HG03039 (cell line): Measurements from ENCODE around the gene ISG20L2.
A peak's percentile ranks its signal among the peaks of the same experiment; 100 is the strongest.

Experiments used
- ATAC-seq: cut with Tn5 transposase; IDR thresholded peaks from one replicate; pipeline ENCODE4 v1.9.1; 2021; ENCODE audit warnings: mild to moderate bottlenecking, moderate library complexity; ENCODE audit not compliant: unreplicated experiment

ISG20L2 gene

DNA sequence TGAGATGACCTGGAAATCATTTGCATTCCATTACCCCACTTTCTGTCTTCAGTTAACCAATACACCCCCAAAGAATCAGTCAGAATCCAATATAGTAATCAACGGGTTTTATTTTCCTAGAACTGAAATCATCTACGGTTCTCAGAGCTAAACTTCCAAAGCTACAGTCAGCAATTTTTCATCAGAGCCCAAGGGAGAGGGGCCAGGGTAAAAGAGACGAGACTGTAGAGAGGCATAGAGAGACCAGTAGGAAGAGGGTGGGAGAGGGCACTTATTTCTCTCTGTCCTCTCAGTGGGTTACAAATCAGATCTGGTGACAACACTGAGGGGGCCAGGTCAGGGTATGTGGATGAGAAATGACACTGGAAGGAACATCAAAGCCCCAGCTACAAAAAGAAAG is 13.5 kb upstream of the ISG20L2 start:
- ATAC-seq = no peak

DNA sequence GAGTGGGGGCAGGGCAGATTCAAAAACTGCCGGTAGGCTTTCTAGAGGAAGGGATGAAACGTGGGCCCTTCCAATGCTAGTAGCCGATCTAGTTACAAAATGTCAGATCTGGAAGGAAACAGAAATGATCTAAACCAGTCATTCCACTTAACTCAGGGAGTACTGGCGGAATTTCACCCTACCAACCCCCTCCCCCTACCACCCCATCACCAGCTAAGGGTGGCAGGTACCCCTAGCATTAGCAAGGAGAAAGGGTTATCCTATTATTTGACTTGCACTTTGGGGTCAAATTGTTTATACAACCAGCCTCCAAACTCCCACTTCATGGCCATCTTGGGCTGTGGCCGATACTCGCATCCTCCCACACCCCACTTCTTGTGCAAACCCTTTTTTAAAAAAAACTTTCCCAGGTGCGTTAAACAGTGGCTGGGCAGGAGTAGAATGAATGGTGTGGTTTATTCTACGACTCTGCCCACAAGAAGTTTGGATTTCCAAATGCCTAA is 13.0 kb upstream of the ISG20L2 start:
- ATAC-seq = no peak

DNA sequence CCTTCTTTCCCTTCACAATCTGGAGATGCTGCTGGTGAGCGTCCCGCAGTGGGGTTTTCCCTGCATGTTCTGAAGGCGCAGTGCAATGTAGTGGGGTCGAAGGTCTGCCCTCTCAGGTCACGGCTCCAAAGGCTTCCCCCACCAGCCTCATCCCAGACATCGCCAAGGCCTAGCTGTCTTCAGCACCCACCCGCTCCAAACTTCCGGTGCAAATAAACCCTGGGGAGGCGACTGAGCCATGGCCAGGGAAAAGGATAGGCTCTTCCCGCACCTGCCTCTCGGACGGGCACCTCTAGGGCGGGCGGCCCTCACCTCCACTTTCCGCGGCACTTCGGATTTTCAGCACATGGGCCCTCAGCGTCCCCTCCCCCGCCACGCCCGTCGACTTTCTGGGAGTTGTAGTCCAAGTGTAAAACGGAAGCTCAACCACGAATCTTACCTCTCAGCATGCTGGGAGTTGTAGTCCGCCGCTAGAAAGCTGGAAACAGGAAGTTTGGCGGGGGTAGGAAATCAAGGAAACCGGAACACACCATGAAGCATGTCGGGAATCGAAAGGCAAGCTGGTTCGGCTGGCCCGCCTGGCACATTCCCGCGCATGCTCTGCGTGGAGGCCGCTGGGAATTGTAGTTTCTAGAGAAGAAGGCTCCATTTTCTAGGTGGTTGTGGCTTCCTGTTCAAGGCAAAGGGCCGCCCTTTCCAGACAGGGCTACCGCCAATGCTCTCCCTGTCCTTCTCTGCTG is 12.3 kb upstream of the ISG20L2 start, which contains the start of gene MRPL24:
Gene MRPL24, minus strand, starts transcription at position 348 of the 740 bp plus-strand sequence. CDS start 2,384 bp downstream, outside the sequence.
- ATAC-seq = peak; percentile 79

DNA sequence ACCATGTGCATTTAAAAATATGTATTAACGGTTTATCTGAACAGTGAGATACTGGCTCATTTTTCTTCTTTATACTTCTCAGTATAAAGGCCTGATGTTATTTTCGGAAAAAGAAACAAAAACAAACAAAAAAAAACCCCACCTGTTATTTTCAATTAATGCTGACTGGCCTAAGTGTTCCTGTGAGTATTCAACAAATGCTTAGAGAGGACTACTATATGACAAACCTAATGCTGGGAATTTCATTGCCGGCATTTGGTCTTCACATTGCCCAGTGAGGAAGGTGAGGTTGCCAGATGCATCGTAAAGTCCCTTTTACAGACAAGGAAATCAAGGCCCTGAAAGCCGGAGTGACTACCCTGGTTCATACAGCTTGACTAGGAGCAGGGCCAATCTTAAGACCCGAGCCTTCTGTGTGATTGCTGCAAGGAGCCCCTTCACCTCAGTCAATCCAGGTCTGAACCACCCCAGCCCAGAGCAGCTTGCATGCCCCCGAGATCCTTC is 11.7 kb upstream of the ISG20L2 start:
- ATAC-seq = no peak

DNA sequence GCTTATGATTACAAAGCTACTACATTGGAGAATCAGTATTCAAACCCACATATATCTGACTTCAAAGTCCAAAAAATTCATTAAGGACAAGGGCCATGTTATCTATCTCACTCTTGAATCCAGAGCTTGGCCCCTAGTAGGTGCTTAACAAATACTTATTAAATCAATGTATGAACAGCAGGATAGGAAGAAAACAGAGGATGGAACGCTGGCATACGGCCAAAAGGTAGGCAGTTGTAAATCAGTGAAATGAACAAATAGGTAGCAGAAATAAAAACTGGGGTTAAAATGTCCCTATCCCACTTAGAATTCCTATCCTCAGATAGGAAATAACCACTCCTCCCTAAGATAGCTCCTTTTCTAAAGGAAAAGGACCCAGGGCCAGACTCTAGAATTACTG is 10.3 kb upstream of the ISG20L2 start:
- ATAC-seq = no peak

DNA sequence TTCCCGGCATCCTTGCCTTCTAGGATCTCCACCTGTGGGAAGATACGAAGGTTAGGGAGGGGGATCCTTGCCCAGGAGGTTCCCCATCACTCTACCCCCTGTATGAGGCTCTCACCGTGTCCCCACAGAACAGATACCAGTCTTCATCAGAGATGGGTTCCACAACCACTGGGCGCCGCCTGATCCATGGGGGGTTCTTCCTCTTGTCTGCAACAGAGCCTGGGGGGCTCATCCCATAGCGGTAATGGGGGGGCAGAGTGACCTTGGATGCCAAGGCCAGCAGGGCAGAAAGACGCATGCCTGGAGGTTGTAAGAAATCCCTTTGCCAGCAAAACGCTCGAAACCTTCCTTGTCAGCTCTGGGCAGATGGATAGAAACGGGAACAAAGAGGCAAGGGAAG is 9.8 kb upstream of the ISG20L2 start:
- ATAC-seq = no peak

- ATAC-seq = no peak
These were observed 5.5 kb upstream of the ISG20L2 start for GRCh38 chr1:156733989-156734584.

GRCh38 chr1:156727926-156728598 is 504 bp downstream of the ISG20L2 start, which contains the start of gene METTL25B:
METTL25B (plus strand) TSS chr1:156728469; CDS start chr1:156729105, 636 bp downstream.
- ATAC-seq = peak; percentile 58

DNA sequence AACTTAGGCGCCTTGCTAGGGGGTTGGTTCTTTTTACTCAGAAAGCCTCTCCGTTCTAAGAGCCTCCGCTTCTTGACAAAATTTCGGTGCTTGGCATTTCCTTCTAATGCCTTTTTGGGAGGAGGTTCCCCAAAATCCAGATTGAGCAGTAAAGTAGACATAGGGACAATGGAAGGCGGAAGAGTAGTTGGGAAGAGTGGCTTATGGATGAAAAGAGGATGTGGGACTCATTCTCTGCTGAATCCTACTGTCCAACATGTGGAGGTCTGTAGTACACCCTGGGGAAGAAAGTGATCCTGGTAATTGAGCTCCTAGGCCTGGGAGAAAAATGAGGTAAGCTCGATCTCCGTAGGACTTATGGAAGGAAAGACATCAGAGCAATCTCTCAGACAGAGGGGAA is 1.1 kb downstream of the ISG20L2 start:
- ATAC-seq = no peak

- no peak for ATAC-seq
These were observed 1.9 kb downstream of the ISG20L2 start for GRCh38 chr1:156726549-156727226.

DNA sequence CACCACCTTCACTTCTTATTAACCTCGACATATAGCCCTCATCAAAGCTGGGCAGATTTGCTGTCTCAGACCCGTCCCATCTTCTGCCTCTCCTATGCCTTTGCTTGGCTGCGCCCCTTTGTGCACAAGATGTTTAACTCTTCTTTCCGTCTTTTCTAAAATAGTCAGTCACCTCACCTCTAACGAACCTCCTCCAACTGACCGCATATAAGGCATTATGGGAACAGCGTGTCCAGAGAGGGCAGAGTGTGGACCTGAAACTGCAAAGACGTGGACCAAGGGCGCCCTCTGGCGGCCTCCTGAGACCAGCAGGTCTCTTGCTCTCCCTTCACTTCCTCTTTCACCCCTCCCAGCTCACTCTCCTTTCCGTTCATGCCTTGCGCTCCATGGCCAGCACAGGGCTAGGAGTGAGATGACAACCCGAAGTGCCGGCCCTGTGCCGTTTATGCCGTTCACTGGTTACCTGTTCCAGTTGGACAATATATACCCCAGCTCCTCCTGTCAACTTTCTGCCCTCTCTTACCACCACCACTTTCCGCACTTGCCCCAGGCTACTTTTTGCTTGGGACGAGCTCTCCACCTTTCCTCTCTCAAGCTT is 2.8 kb downstream of the ISG20L2 start:
- ATAC-seq = no peak

- no peak for ATAC-seq
These were observed 7.0 kb downstream of the ISG20L2 start for GRCh38 chr1:156721535-156721934.

GRCh38 chr1:156721131-156721530 is 7.4 kb downstream of the ISG20L2 start:
- no peak for ATAC-seq

DNA sequence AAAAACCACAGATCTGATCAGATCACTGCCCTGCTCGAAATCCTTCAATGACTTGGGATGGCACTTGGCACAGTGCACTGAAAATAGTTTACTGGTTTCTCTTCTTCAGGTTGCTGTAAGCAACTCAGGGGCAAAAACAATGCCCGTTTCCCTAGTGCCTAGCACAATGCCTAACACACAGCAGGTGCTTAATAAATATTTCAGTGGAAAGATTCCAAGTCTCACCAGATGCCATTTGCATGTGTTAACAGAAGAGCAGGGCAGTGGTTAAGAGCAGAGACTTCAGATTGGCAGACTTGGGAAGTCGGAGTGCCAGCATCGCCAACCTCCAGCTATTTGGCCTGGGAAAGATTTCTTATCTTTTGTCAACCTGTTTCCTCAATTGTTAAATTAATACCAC is 11.2 kb downstream of the ISG20L2 start:
- ATAC-seq = no peak

- no peak for ATAC-seq
These were observed 13.7 kb downstream of the ISG20L2 start for GRCh38 chr1:156714830-156715229.

- no peak for ATAC-seq
These were observed 15.9 kb downstream of the ISG20L2 start for GRCh38 chr1:156712626-156713025.

DNA sequence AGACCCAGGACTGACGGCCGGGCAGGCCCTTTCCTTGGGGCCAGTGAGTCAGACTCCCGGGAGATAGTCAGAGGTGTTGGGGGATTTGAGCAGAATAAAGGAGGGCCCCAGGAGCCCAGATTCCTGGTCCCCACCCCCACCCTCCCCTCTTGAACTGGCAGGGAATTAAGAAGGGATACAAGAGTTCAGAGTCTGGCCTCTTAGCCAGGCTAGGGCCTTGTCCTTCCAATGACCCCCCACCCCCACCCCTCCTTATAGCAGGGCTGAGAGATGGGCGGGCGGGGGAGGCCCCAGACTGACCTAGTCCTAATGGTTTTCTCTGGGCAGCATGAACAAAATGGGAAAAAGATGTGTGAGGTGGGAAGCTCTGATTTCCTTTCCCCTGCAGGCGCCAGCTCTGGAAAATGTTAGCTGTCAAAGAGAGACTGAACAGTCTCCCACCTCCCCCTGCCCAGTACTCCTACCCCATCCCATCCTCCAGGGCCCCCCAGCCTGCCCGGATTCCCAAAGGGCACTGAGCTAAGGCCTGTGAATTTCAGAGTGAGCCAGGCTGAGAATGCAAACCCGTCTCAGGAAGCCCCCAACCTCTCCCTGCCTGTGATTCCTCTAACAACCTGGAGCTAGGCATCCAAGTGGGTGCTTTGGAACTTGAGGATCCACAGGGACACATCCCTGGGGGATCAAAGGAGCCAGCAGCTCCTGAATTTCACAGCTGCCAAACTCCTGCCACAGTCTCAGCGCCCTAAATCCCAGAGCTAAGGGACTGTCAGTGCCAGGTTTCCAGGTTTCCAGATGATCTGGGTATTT is 17.4 kb downstream of the ISG20L2 start:
- ATAC-seq = no peak

DNA sequence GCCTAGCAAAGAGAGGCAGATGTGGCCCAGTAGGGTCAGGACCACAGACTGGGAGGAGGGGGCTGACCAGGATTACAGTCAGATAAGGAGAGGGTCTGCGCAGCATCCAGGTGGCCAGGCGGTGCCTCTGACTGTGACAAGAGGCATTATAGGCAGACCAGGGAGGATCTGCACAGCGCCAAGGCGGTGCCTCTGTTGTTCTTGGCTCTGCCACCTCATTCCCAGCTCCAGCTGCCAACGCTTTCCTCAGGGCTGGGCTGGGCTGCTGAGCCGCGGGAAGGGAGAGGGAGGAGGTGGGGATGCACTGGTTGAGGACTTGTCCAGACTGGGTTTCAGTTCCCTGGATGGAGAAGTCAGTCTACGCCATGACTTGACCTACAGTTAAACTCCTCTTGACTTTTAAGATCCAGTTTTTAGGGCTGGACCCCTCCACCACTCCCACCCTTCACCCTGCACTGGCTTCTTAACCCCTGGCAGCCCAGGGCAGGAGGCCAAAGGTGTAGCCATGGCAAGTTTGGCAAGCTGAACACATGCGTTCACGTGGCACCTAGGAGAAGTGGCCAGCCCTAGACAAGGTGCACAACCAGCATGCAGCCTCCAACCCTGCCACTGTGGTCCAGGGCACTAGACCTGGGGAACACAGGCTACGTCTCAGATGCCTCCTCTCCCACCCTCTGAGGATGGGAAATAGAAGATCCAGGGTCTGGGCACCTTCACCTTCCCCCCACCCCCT is 18.6 kb downstream of the ISG20L2 start:
- ATAC-seq = no peak

DNA sequence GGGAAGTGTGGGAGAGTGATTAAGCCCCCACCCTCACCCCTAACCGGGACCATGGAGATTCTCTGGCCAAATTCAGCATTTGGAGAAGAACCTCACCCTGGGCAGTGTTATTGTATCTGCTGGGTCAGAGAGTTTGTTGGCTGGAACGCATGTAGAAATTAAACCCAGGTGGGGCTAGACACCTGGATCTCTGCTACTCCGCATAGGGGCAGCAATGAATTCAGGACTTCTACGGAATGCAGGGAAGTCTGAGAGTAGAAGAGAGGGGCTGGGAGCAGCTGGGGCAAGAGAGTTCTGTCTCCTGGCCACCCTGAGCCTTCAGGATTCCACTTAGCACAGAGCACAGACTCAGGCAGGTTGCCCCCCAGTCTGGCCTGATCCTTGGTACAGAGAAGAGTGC is 19.5 kb downstream of the ISG20L2 start:
- ATAC-seq = no peak
